Measurements from ENCODE around the gene RAPGEF1.

- no peak for TF ChIP-seq CTCF (IDR thresholded peaks at IDR 0.05; ENCODE audit: low read depth, low read length)
- no peak for TF ChIP-seq POLR2A (IDR thresholded peaks at IDR 0.05; ENCODE audit: extremely low read depth, insufficient read length)
- peak; percentile 72 for TF ChIP-seq MAX (IDR thresholded peaks at IDR 0.05; ENCODE audit: low read depth, low read length)
These were observed 530 bp downstream of the RAPGEF1 start for GRCh38 chr9:131739133-131739958.
